Aorta (tissue), 5 donors: ENCODE measurements around the gene TULP4. TPM values are rescaled to one million over a fixed set of nuclear protein-coding genes. Genes with fewer than 3 reads are reported as not detected.

Source experiments
- ATAC-seq: fragments of 200-7000 bp; cut with Tn5 transposase; one replicate; pipeline ENCODE4 v1.9.1; 2022; ENCODE audit warnings: moderate library complexity; ENCODE audit not compliant: low FRiP score
- DNase-seq, 2 donors: peaks; one replicate each; pipeline ENCODE4 v3.0.0-alpha.2; 2020
- H3K27ac ChIP-seq, 2 donors: one replicate each; pipeline ENCODE4 v1.5.1; 2013; ENCODE audit warnings: low read length in 2 of 2, mild to moderate bottlenecking in 2 of 2, moderate library complexity in 2 of 2, control low read depth in 1 of 2, inconsistent platforms in 1 of 2, low read depth in 1 of 2
- H3K27me3 ChIP-seq, 2 donors: one replicate each; pipeline ENCODE4 v1.6.1; 2013; ENCODE audit warnings: control low read depth in 1 of 2, low read length in 1 of 2, mild to moderate bottlenecking in 1 of 2, moderate library complexity in 1 of 2; ENCODE audit not compliant: insufficient read depth in 2 of 2, control insufficient read depth in 1 of 2
- H3K36me3 ChIP-seq, 2 donors: one replicate each; pipeline ENCODE4 v1.6.1; 2013; ENCODE audit warnings: control low read depth in 1 of 2, low read length in 1 of 2, mild to moderate bottlenecking in 1 of 2; ENCODE audit not compliant: insufficient read depth in 2 of 2, control insufficient read depth in 1 of 2
- H3K4me1 ChIP-seq, 2 donors: one replicate each; pipeline ENCODE4 v1.6.1; 2013; ENCODE audit warnings: low read length in 2 of 2, control low read depth in 1 of 2, mild to moderate bottlenecking in 1 of 2, moderate library complexity in 1 of 2; ENCODE audit not compliant: insufficient read depth in 2 of 2, control insufficient read depth in 1 of 2
- H3K4me3 ChIP-seq, 2 donors: one replicate each; pipeline ENCODE4 v1.5.1; 2013; ENCODE audit warnings: low read length in 2 of 2, control low read depth in 1 of 2, mild to moderate bottlenecking in 1 of 2
- H3K9me3 ChIP-seq: one replicate; pipeline ENCODE4 v1.6.1; 2013; ENCODE audit warnings: mild to moderate bottlenecking, low read length; ENCODE audit not compliant: control insufficient read depth
- WGBS, 2 donors: extraction: QIAGEN DNeasy Blood & Tissue Kit; methylation state at CpG; one replicate each; pipeline ENCODE4 v1.1.7; 2013; 5-methylcytosine and 5-hydroxymethylcytosine counted together
- intact Hi-C, 2 donors: fragments of 100-400 bp; cut with DNase I; formaldehyde crosslinking; loops; one replicate each; pipeline versions ENCODE4 v1.14.2 to v1.15.0; 2022
- polyA plus RNA-seq, 2 donors: library from polyadenylated mRNA; stranded (reverse); fragments of 200-250 nt; gene quantifications; one replicate each; pipeline ENCODE4 v1.2.3, GENCODE V29; 2013
- total RNA-seq, 2 donors: library from RNA; stranded (reverse); fragmentation: NEBNext Ultra II Directional; extraction: Animal tissue kit (Norgen Biotek cat#: 25700); gene quantifications; one replicate each; pipeline ENCODE4 v1.2.1, GENCODE V29; 2021
- donor health status: healthy with polysubstance abuse.
- donor health status: Bipolar disorder and iron deficiency.
- donor health status: DM: no; HTN: no; CAD: no.
- donor health status: DM: no; HTN: no; CAD: no.
- donor health status: DM: yes; HTN: yes; CAD: no.

Gene TULP4
- total and polyA plus RNA-seq, 4 donors: 2.4 to 86.1 (median 40.0) TPM

DNA sequence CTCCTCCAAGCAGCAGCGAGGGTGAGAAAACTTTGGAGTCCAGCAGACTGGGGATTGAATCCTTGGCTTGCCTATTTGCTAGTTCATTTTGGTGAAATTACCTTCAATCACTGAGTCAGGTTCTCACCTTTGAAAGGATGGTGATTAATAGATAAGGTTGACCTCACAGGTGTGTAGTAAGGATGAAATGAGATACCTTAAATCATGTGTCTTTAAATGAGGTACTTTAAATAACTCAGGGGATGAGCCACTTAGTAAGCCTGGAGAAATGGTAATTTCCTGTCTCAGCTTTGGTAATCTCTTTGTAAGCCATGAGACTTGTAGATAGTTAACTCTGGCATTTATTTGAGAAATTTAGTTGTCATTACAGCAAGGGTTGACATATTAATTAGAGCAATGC lies 70.2 kb downstream of the TULP4 start:
- Histone ChIP-seq H3K4me1 (peaks cover 0 to 3% of the 10 kb centered on the region in 2 donors), H3K36me3 (no peaks in the 10 kb centered on the region), H3K27me3 (no peaks in the 10 kb centered on the region), H3K27ac (no peak overlapping the region), H3K9me3 (no peaks in the 10 kb centered on the region), H3K4me3 (no peak overlapping the region)
- no peak for ATAC-seq
- 95 to 100% methylated on average over 1 of the region's 1 CpG for WGBS, 2 donors
- no peak for DNase-seq
- intact Hi-C loops: no loop called here

DNA sequence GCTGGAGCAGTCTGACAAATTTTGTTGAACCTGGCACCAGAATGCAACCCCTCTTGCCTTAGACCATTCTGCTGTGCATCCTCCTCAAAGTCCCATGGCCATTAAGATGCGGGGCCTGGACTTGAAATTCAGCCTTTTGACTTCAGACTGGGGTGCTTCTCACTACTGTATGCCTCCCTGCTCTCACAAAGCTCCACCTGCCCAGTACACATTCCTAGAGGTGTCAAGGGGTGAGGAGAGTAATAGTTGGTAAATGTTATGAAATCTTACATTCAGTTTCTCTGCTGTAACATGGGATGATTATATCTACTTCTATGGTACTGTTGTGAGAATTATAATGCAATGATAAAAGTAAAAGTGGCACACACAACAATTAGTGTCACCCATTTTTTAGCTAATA lies 70.8 kb downstream of the TULP4 start:
- 97 to 100% methylated on average over 1 of the region's 1 CpG for WGBS, 2 donors
- Histone ChIP-seq H3K27ac (no peak overlapping the region), H3K36me3 (no peaks in the 10 kb centered on the region), H3K9me3 (no peaks in the 10 kb centered on the region), H3K4me3 (no peak overlapping the region), H3K27me3 (no peaks in the 10 kb centered on the region), H3K4me1 (peaks cover 0 to 3% of the 10 kb centered on the region in 2 donors)
- DNase-seq (no peak), ATAC-seq (no peak)
- intact Hi-C loops: no loop called here

DNA sequence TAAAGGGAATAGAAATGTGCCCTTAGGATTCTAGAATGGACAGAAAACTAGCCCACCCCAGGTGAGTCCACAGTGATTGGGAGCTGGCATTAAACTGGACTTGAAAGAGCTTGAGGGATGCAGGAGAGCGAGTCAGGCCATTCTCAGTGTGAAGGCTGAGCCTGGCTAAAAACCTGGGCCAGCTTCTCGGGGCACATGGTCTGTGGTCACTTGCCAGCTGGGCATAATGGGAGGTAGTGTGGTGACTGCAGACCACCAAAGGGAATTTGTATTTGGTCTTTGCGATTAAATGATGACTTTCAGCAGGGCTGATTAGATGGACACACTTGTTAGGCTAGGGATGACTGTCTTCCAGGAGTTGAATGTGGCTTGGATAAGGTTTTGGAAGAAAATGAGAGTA lies 71.3 kb downstream of the TULP4 start:
- Histone ChIP-seq H3K27ac (no peak overlapping the region), H3K4me3 (no peak overlapping the region), H3K27me3 (no peaks in the 10 kb centered on the region), H3K4me1 (peaks cover 0 to 3% of the 10 kb centered on the region in 2 donors), H3K9me3 (no peaks in the 10 kb centered on the region), H3K36me3 (no peaks in the 10 kb centered on the region)
- WGBS, 2 donors: 95 to 96% methylated on average over 3 of the region's 3 CpGs
- intact Hi-C loops: no loop called here
- ATAC-seq (no peak), DNase-seq (no peak)

DNA sequence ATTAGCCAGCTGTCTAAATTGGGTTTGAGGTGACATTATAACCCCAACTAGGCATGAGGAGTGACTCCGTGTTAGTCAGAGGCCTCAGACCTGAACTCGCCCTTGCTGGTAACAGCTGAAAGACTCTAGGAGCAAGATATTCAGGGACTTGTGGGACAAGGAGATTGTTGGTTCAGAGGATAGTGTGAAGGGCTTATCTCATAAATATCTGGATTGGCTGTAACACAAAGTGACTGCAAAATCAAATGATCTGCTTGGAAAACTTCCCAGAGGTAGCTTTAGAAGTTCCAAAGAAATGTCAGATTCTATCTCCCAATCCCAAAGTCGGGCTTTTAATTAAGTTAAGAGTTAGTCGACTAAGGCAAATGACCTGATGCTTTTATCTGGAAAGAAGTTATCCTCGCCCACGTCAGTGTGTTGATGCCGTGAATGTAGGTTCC lies 72.4 kb downstream of the TULP4 start:
- Histone ChIP-seq H3K4me3 (no peak overlapping the region), H3K4me1 (peaks cover 0 to 3% of the 10 kb centered on the region in 2 donors), H3K27ac (no peak overlapping the region), H3K9me3 (no peaks in the 10 kb centered on the region), H3K36me3 (no peaks in the 10 kb centered on the region), H3K27me3 (no peaks in the 10 kb centered on the region)
- intact Hi-C loops: no loop called here
- DNase-seq (no peak), ATAC-seq (no peak)
- WGBS, 2 donors: 93 to 95% methylated on average over 7 of the region's 7 CpGs

DNA sequence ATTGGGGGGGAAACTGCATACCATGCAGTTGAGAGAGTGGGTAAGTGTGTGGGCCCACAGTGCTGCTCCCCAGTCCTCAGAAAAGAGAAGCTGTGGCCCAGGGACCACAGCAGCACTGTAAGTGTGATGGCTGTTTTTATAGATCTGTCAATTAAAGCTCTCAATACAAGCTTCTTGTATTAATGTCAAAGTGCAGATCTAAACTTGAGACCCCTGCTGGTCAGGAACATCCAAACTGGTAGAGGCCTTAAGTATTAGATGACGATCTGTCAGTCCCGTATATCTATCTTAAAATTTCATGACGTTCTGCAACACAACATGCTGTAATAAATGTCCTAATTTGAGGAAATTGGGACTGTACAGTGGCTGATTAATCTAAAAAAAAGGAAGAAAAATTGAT lies 74.8 kb downstream of the TULP4 start:
- DNase-seq (no peak), ATAC-seq (no peak)
- H3K27ac ChIP-seq: no peak overlapping the region
- 89 to 91% methylated on average over 3 of the region's 3 CpGs for WGBS, 2 donors
- intact Hi-C loops: no loop called here
- no peaks in the 10 kb centered on the region for H3K9me3 ChIP-seq
- H3K4me3 ChIP-seq: no peak overlapping the region
- no peaks in the 10 kb centered on the region for H3K36me3 ChIP-seq
- peaks cover 0 to 3% of the 10 kb centered on the region in 2 donors for H3K4me1 ChIP-seq
- H3K27me3 ChIP-seq: no peaks in the 10 kb centered on the region

DNA sequence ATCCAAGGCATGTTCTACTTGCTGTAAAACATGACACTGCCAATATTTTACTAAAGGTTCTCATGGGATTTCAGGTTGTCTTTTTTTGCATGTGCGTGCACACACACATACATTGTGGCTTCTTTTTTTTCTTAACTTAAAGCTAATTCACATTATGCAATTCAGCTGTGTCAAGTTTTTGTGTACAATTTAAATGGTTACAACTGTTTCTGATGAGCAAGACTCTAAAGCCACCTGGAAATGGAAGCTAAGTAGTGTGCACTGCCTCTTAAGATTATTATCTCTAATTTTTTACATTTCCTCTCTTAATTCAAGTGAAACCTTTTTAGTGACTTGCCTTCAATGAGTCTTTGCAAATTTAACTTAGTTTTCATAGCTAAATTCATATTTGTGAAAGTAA lies 75.3 kb downstream of the TULP4 start:
- no peaks in the 10 kb centered on the region for H3K36me3 ChIP-seq

DNA sequence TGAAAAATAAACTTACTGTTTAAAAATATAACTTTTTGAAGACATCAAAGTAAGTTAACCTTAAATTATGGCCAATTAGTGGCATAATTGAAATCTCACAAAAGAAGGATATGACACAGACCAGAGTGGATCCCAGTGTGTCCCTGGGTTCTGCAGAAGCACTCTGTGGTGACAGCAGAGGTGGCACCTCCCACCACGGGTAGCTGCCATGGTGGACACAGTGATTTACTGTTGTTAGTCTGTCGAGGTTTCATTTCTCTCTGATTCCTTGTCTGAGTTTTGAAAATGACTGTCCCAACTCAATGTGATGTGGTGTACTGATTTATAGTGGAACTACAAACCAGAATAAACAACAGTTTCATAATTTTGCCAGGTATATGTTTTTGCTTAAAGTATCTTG lies 76.5 kb downstream of the TULP4 start:
- H3K4me3 ChIP-seq: no peak overlapping the region
- no peaks in the 10 kb centered on the region for H3K4me1 ChIP-seq
- ATAC-seq: no peak
- no peak overlapping the region for H3K27ac ChIP-seq
- no peaks in the 10 kb centered on the region for H3K9me3 ChIP-seq
- no peak for DNase-seq
- 31 to 38% methylated on average over 2 of the region's 2 CpGs for WGBS, 2 donors
- no peaks in the 10 kb centered on the region for H3K27me3 ChIP-seq
- H3K36me3 ChIP-seq: no peaks in the 10 kb centered on the region
- intact Hi-C loops: no loop called here

More for the DNA sequence above, 75.3 kb downstream of the TULP4 start:
- Histone ChIP-seq H3K4me3 (no peak overlapping the region), H3K27ac (no peak overlapping the region), H3K4me1 (peaks cover 0 to 3% of the 10 kb centered on the region in 2 donors), H3K9me3 (no peaks in the 10 kb centered on the region), H3K27me3 (no peaks in the 10 kb centered on the region)
- WGBS, 2 donors: 96 to 97% methylated on average over 1 of the region's 1 CpG
- DNase-seq: no peak
- no peak for ATAC-seq
- intact Hi-C loops: no loop called here

DNA sequence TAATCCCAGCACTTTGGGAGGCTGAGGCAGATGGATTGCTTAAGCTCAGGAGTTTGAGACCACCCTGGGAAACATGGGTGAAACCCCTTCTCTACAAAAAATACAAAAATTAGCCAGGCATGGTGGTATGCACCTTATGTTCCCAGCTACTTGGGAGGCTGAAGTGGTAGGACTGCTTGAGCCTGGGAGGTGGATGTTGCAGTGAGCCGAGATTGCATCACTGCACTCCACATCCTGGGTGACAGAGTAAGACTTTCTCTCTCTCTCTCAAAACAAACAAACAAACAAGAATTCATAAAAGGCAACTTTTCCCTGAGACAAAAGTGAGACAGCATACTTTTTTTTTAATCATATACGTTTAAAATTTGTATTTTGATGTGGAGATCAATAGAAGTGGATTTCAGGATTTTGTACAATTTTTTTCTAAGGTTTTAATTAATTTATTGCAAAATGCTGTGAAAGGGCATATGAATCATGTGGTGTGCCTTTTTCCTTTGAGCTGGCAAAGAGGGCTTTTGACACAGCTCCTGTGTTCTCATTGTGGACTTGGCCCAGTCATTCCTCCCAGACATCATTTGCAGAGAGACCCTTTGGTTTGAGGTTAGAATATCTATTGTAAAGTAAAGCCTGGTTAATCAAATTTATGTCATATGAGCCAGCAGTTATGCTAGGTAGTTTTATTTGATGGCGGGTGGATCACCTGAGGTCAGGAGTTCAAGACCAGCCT lies 77.1 kb downstream of the TULP4 start:
- DNase-seq (no peak), ATAC-seq (no peak)
- no peaks in the 10 kb centered on the region for H3K9me3 ChIP-seq
- no peak overlapping the region for H3K27ac ChIP-seq
- H3K4me3 ChIP-seq: no peak overlapping the region
- WGBS, 2 donors: 97 to 98% methylated on average over 3 of the region's 3 CpGs
- no peaks in the 10 kb centered on the region for H3K36me3 ChIP-seq
- no peaks in the 10 kb centered on the region for H3K27me3 ChIP-seq
- intact Hi-C loops: no loop called here
- H3K4me1 ChIP-seq: no peaks in the 10 kb centered on the region

DNA sequence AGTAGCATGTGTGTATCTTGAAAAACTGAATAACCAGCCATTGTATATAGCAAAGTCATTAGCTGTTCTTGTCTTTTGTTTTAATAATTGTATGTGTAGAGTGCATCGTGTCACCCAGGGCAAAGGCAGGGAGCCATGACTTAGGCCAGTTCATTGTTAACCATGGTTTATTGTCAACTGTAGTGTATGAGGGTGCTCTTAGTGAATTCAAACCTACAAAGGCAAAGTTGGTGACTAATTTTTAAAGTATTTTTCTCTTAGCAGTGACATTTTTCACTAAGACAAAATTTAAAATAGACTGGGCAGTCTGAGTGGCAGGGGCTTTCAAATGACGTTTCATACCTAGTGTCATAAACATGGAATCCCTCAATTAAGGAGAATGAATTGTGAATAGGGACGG lies 79.0 kb downstream of the TULP4 start:
- Histone ChIP-seq H3K4me3 (no peak overlapping the region), H3K27me3 (no peaks in the 10 kb centered on the region), H3K9me3 (no peaks in the 10 kb centered on the region), H3K4me1 (no peaks in the 10 kb centered on the region), H3K27ac (no peak overlapping the region), H3K36me3 (no peaks in the 10 kb centered on the region)
- no peak for DNase-seq
- ATAC-seq: no peak
- 73 to 79% methylated on average over 3 of the region's 3 CpGs for WGBS, 2 donors
- intact Hi-C loops: no loop called here
